Activated CD4-positive, alpha-beta T cell treated with anti-CD3 and anti-CD28 coated beads, Interleukin-2, amount 50 U/mL, for 4 hours (primary cell): ENCODE data around the gene MCM6.
"Not testable (repeated sequence)": the region's sequence is repeated elsewhere in the genome, so short reads cannot be mapped to it uniquely, and the experiment has no call there.

Experiments
- DNase-seq, 2 experiments: peaks; one replicate each; pipeline ENCODE4 v3.0.0-alpha.2; 2020

Gene MCM6

DNA sequence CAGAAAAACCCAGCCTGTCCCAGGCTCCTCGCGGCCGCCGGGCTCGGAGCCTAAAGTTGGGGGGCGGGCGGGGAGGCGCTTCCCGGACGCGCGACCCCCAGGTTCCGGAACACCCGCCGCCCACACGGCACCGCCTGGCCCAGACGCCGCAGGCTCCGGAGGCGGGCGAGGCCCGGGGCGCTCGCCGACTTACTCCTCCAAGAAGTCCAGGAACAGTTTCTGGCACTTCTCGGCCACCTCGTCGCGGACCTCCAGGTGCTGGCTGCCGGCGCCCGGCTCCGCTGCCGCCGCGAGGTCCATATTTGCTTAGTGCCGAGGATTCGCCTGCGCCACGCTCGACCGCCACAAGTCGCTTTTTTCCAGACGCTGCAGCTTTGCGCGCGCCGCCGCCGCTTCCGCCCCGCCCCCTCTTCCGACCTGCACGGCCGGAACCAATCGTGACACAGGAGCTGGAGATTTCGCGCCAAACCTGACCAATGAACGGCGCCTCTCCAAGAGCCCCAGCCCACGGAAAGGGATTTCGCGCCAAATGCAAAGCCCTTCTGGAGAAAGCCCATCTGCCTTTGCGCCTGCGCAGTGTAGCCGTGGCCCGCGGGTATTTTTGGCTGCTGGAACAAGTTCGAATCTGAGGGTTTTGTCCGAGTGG, at the start of gene MCM6:
MCM6 (minus strand) TSS at position 378 of the 646 bp plus-strand sequence; CDS start at position 300, 78 bp downstream.
- DNase-seq: peak; percentile 98

DNA sequence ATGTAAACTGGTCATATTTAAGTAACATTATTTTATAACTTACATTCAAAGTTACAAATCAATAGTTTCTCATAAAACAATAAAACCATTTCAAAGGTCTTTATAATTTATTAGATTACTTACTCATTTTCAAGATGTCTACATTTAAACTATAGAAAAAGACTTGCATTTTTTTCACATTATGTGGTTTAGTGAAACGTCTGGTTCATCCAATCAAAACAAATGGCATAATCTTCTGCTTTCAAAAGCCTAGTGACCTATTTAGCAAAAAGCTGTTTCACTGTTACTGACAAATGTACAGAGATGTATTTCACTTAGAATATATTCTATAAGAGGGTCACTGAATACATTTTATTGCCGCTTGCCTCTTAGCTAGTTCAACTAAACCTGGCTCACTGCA, 49.3 kb upstream of the MCM6 start:
- DNase-seq: no peak

DNA sequence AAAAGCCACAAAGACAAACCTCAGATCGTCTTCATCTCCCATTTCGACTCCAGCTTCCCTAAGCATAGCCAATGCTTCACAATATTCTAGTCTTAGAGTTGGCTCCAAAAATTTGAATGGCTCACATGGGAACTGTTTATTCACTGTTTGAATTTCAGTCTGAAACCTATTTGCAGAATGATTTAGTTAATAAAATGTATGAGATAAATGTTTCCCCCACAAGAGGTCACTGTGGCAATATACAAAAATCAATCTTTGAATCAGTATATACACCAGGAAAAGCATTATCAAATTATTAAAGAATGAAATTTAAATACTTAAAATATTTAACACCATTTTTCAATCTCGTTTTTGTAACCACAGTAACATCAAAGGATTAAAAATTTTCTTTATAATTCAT, 40.0 kb upstream of the MCM6 start:
- DNase-seq: no peak

DNA sequence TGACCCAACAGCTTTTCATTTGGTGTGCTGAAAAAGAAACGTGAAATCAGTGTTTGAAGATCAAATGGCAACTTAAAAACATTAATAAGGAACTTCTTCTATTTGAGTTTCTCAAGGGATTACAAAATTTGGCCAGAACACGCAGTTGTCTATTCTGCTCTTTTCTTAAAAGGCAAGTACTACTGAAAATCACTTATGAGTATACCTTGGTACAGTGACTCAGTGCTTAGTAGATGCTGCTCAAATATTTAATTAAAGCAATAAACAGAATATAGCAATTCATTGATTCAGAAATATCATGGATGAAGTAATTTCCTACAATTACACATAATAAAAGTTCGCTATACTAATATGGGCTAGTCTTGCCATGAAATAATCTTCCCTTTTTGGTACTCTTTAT, 38.2 kb upstream of the MCM6 start:
- DNase-seq: no peak

- DNase-seq: peak; percentile 8 to 29
Observed at GRCh38 chr2:135913727-135914365, 37.6 kb upstream of the MCM6 start.

- DNase-seq: no peak
Observed at GRCh38 chr2:135909976-135910375, 33.7 kb upstream of the MCM6 start.

GRCh38 chr2:135905679-135906078, 29.4 kb upstream of the MCM6 start:
- no peak for DNase-seq

GRCh38 chr2:135904341-135904989, 28.2 kb upstream of the MCM6 start:
- DNase-seq: no peak

GRCh38 chr2:135903650-135904049, 27.4 kb upstream of the MCM6 start:
- no peak for DNase-seq

GRCh38 chr2:135899567-135899966, 23.3 kb upstream of the MCM6 start:
- DNase-seq: no peak

DNA sequence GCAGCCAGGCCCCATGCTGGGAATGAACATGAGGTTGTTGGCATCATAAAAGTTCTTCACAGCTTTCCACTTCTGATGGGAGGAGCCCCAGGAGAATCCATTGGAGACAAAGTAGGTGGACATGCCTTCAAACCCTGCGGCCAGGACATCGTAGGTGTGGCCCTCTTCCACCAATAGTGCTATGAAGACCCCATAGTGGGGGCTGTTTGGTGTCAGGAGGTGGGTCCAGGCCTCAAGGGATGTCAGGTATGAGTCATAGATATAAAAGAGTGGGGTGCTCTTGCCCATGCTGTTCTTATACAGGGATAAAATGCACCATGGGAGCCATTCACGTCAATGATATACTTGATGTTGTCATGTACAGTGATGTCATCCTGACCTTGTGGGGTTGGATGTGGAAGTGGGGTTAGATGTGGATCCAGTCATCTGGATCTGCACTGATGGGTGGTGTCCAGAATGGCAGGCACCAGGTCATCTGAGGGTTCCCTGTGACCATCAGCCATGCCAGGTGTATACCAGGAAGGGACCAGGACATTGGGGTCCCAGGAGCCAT, 22.1 kb upstream of the MCM6 start:
- DNase-seq: no peak

- DNase-seq: no peak
Observed at GRCh38 chr2:135894930-135895329, 18.7 kb upstream of the MCM6 start.

DNA sequence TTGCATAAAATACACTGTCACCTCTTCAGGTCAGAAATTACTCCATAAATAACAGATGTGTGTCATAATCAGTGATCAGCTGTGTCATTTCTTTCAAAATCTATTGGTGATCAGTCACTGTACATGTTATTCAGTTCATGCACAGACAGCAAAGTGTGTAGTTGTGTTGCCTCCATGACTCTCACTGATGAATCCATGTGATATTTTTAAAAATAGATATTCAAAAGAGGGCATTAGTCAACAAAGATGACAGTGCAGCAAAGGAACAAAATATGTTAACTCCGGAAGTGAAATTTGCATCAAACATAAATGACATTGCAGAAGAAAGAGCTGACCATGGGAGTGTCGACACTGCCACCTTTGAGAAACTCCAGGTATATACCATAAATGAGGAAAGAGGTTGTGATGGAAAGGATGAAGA, 17.1 kb upstream of the MCM6 start:
- DNase-seq: no peak

GRCh38 chr2:135890835-135891234, 14.6 kb upstream of the MCM6 start:
- DNase-seq: no peak

GRCh38 chr2:135890149-135890548, 13.9 kb upstream of the MCM6 start:
- no peak for DNase-seq

DNA sequence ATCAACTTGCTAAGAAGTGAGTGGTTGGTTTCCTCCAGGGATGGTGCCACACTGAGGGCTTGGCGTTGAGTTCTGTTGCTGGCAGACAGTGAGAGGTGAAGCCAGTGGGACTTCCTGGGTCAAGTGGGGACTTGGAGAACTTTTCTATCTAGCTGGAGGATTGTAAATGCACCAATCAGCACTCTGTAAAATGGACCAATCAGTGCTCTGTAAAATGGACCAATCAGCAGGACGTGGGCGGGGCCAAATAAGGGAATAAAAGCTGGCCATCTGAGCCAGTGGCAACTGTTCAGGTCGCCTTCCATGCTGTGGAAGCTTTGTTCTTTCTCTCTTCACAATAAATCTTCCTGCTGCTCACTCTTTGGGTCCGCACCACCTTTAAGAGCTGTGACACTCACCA, 12.3 kb upstream of the MCM6 start:
- not testable (repeated sequence) for DNase-seq

DNA sequence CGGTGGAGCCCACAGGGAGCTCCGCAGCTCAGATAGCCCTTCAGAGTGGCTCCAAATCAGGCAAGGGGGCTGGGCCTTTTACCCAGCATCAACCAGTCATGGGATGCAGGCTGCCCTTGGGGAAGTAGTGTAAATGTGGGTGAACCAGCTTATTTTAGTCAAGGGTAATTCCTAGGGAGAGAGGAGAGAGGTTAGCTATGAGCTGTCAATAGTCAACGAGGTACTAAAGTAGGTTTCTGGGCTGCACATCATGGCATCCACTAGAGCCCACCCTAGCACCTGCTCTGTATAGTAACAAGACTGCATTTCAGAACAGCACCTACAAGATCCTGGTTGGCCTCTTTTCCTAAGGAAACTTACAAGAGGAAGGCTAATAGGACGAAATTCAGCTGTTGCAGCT, 9.5 kb upstream of the MCM6 start:
- no peak for DNase-seq

DNA sequence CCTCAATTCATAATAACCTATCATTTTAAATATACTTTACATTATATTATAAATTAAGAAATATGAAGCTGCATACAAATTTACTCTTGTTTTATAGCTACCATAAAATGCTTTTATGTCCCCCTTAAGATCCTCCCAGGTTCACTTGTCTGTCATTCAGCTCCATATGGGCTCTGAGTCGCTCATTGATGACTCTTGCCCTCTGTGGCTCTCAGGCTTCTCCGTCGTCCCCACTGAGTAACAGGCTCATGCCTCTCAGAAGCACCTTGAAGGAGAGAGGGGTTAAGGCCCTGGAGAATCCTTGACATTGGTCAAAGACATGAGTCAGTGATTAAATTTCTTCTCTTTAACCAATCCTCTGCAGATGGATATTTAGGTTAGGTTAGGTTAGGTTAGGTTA, 6.2 kb upstream of the MCM6 start:
- no peak for DNase-seq

- DNase-seq: not testable (repeated sequence)
Observed at GRCh38 chr2:135876770-135877169, 527 bp upstream of the MCM6 start.

- DNase-seq: peak; percentile 66 to 69
Observed at GRCh38 chr2:135875491-135876065, 665 bp downstream of the MCM6 start.

DNA sequence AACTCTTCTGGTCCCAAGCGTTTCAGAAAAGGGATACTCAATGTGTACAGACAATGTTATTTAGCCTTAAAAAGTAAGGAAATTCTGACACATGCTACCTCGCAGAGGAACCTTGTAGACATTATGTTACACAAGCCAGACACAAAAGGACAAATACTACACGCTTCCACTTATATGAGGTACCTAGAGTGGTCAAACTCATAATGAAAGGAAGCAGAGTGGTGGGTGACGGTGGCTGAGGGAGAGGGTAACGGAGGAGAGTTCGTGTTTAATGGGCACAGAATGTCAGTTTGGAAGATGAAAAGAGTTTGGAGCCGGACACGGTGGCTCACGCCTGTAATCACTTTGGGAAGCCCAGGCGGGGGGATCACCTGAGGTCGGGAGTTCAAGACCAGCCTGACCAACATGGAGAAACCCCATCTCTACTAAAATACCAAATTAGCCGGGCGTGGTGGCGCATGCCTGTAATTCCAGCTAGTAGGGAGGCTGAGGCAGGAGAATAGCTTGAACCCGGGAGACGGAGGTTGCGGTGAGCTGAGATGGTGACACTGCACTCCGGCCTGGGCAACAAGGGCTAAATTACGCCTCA, 1.4 kb downstream of the MCM6 start:
- DNase-seq: no peak

- no peak for DNase-seq
Observed at GRCh38 chr2:135870571-135870970, 5.7 kb downstream of the MCM6 start.

GRCh38 chr2:135863233-135863632, 13.0 kb downstream of the MCM6 start:
- DNase-seq: no peak
